Measurements from ENCODE around the gene CKAP5.
"Not testable (repeated sequence)": the region's sequence is repeated elsewhere in the genome, so short reads cannot be mapped to it uniquely, and the experiment has no call there.

The CKAP5 gene

GRCh38 chr11:46719543-46720218 is 126.4 kb downstream of the CKAP5 start:
- ChIA-PET CTCF (no interaction called here), POLR2A (interaction anchor here (1.6 to 2.4 kb wide), 2 partner anchors 13 to 19 kb away, joined by 6 to 8 read pairs; partner anchors contain the start of genes ARHGAP1 and ZNF408)
- no peak for DNase-seq (ENCODE audit: extremely low spot score)
- TF ChIP-seq HDGF (IDR thresholded peaks at IDR 0.05; ENCODE audit: borderline replicate concordance) (no peak), TARDBP (IDR thresholded peaks at IDR 0.05) (no peak), FOXA1 (IDR thresholded peaks at IDR 0.05) (no peak), SP1 (IDR thresholded peaks at IDR 0.05) (no peak), ELF4 (IDR thresholded peaks at IDR 0.05) (no peak), L3MBTL2 (conservative IDR thresholded peaks at IDR 0.05) (no peak), SUZ12 (IDR thresholded peaks at IDR 0.05) (no peak), CTBP1 (IDR thresholded peaks at IDR 0.05; ENCODE audit: borderline replicate concordance) (no peak), FOXK2 (IDR thresholded peaks at IDR 0.05) (no peak), ZNF384 (IDR thresholded peaks at IDR 0.05) (no peak), ARNT (IDR thresholded peaks at IDR 0.05) (no peak), LEF1 (IDR thresholded peaks at IDR 0.05; ENCODE audit: borderline replicate concordance) (no peak), BHLHE40 (IDR thresholded peaks at IDR 0.05; ENCODE audit: borderline replicate concordance) (no peak), FOXM1 (IDR thresholded peaks at IDR 0.05; ENCODE audit: borderline replicate concordance) (no peak), NFRKB (IDR thresholded peaks at IDR 0.05) (no peak)
- TF ChIP-seq, protein P1, sequence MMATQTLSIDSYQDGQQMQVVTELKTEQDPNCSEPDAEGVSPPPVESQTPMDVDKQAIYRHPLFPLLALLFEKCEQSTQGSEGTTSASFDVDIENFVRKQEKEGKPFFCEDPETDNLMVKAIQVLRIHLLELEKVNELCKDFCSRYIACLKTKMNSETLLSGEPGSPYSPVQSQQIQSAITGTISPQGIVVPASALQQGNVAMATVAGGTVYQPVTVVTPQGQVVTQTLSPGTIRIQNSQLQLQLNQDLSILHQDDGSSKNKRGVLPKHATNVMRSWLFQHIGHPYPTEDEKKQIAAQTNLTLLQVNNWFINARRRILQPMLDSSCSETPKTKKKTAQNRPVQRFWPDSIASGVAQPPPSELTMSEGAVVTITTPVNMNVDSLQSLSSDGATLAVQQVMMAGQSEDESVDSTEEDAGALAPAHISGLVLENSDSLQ (IDR thresholded peaks at IDR 0.05): no peak

GRCh38 chr11:46719048-46719542 is 127.0 kb downstream of the CKAP5 start, which contains the start of gene F2:
F2 (plus strand) TSS chr11:46719213; CDS start chr11:46719236, 23 bp downstream.
- CTCF ChIA-PET: no interaction called here
- POLR2A ChIA-PET: interaction anchor here (2.4 kb wide), 1 partner anchor 18 kb away, joined by 8 read pairs; the partner anchor contains the start of genes ARHGAP1 and ZNF408

DNA sequence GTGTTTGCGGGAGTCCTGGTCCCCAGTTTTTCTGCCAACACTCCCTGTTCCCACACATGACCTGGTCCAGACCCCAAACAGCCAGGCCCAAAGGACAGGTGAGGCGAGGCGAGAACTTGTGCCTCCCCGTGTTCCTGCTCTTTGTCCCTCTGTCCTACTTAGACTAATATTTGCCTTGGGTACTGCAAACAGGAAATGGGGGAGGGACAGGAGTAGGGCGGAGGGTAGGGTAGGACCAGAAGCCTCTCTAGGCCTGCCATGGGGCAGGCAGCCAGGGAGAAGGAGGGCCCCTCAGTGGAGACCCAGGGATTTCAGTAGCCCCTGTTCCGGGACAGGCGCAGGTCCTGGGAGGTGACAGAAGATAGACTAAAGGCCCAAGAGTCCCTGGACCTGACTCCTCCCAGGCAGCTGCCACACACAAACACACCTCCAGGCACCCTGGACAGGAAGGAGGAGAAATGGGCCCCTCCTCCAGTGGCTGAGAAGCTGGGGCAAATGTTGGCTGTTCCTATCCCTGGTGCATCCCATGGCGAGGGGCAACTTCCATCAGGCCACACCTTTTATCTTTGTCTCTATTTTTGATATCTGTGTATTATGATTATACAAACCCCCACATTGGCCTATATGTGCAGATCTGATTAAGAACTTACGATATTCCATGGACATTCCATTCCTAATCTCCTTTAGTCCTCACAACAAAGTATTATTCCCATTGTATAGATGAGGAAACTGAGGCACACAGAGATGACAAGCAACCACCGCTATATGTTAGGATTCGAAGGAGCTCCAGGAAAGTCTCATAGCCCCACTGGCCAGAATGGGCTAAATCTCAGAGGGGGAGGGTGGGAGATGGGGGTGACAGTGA is 127.7 kb downstream of the CKAP5 start:
- DNase-seq (ENCODE audit: extremely low spot score): no peak
- no peak for TF ChIP-seq BHLHE40 (IDR thresholded peaks at IDR 0.05; ENCODE audit: borderline replicate concordance)
- TF ChIP-seq SUZ12 (IDR thresholded peaks at IDR 0.05): no peak
- no peak for TF ChIP-seq ELF4 (IDR thresholded peaks at IDR 0.05)
- no peak for TF ChIP-seq ARNT (IDR thresholded peaks at IDR 0.05)
- no peak for TF ChIP-seq FOXA1 (IDR thresholded peaks at IDR 0.05)
- no peak for TF ChIP-seq NFRKB (IDR thresholded peaks at IDR 0.05)
- TF ChIP-seq TARDBP (IDR thresholded peaks at IDR 0.05): no peak
- TF ChIP-seq, protein P1 (IDR thresholded peaks at IDR 0.05): no peak
- ChIA-PET CTCF (no interaction called here), POLR2A (interaction anchor here (2.4 kb wide), 1 partner anchor 17 kb away, joined by 8 read pairs; the partner anchor contains the start of genes ARHGAP1 and ZNF408)

More at GRCh38 chr11:46719048-46719542, 127.0 kb downstream of the CKAP5 start, which contains the start of gene F2:
- TF ChIP-seq HDGF (IDR thresholded peaks at IDR 0.05; ENCODE audit: borderline replicate concordance): no peak
- no peak for TF ChIP-seq ZNF384 (IDR thresholded peaks at IDR 0.05)
- TF ChIP-seq SP1 (IDR thresholded peaks at IDR 0.05): no peak
- TF ChIP-seq FOXA1 (IDR thresholded peaks at IDR 0.05): no peak
- TF ChIP-seq, protein P1 (IDR thresholded peaks at IDR 0.05): no peak
- no peak for TF ChIP-seq CTBP1 (IDR thresholded peaks at IDR 0.05; ENCODE audit: borderline replicate concordance)
- no peak for TF ChIP-seq ARNT (IDR thresholded peaks at IDR 0.05)
- no peak for TF ChIP-seq TARDBP (IDR thresholded peaks at IDR 0.05)
- TF ChIP-seq NFRKB (IDR thresholded peaks at IDR 0.05): no peak
- no peak for TF ChIP-seq L3MBTL2 (conservative IDR thresholded peaks at IDR 0.05)
- no peak for TF ChIP-seq BHLHE40 (IDR thresholded peaks at IDR 0.05; ENCODE audit: borderline replicate concordance)
- TF ChIP-seq SUZ12 (IDR thresholded peaks at IDR 0.05): no peak
- DNase-seq (ENCODE audit: extremely low spot score): no peak

DNA sequence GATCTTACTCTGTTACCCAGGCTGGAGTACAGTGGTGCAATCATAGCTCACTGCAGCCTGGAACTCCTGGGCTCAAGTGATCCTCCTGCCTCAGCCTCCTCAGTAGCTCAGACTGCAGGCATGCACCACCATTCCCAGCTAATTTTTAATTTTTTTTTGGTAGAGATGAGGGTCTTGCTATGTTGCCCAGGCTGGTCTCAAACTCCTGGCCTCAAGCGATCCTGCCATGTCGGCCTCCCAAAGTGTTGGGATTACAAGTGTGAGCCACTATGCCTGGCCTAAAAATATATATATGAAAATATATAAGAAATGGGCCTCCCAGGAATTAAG is 128.3 kb downstream of the CKAP5 start:
- CTCF ChIA-PET; DNase-seq (ENCODE audit: extremely low spot score); POLR2A ChIA-PET: not testable (repeated sequence)

GRCh38 chr11:46712874-46713576 is 133.1 kb downstream of the CKAP5 start:
- ChIA-PET CTCF (no interaction called here), POLR2A (interaction anchor here (1.6 kb wide), 1 partner anchor 13 kb away, joined by 3 read pairs; the partner anchor contains the start of genes ARHGAP1 and ZNF408)
- TF ChIP-seq NFRKB (IDR thresholded peaks at IDR 0.05): no peak
- TF ChIP-seq L3MBTL2 (conservative IDR thresholded peaks at IDR 0.05): no peak
- no peak for TF ChIP-seq CTBP1 (IDR thresholded peaks at IDR 0.05; ENCODE audit: borderline replicate concordance)
- TF ChIP-seq, protein P1 (IDR thresholded peaks at IDR 0.05): no peak
- TF ChIP-seq HDGF (IDR thresholded peaks at IDR 0.05; ENCODE audit: borderline replicate concordance): no peak
- no peak for TF ChIP-seq BHLHE40 (IDR thresholded peaks at IDR 0.05; ENCODE audit: borderline replicate concordance)
- no peak for TF ChIP-seq ELF4 (IDR thresholded peaks at IDR 0.05)
- DNase-seq (ENCODE audit: extremely low spot score): no peak
